C1 segment of cervical spinal cord (tissue), 14 donors: ENCODE results near the gene OR10H2.
"Not testable (repeated sequence)": the region's sequence is repeated elsewhere in the genome, so short reads cannot be mapped to it uniquely, and the experiment has no call there.

Experiments used
- DNase-seq, 14 donors: peaks; one replicate each; lab custom pipeline; 2025; lab: John Stamatoyannopoulos, UW

OR10H2 gene

GRCh38 chr19:15759962-15760565 lies 32.2 kb downstream of the OR10H2 start:
- DNase-seq, result no peak

- DNase-seq, result no peak
Observed at GRCh38 chr19:15769586-15769985, 41.8 kb downstream of the OR10H2 start.

GRCh38 chr19:15774159-15774558 lies 46.3 kb downstream of the OR10H2 start:
- DNase-seq, result not testable (repeated sequence)

GRCh38 chr19:15775249-15775648 lies 47.4 kb downstream of the OR10H2 start:
- no peak for DNase-seq

- DNase-seq, result no peak
Observed at GRCh38 chr19:15776264-15776663, 48.4 kb downstream of the OR10H2 start.

GRCh38 chr19:15776991-15777970 lies 49.5 kb downstream of the OR10H2 start:
- no peak for DNase-seq
